HG02623 (cell line): Measurements from ENCODE around the gene GPRIN2.
"Not testable (repeated sequence)": the region's sequence is repeated elsewhere in the genome, so short reads cannot be mapped to it uniquely, and the experiment has no call there.

Experiments used
- ATAC-seq: cut with Tn5 transposase; IDR thresholded peaks from one replicate; pipeline ENCODE4 v1.9.1; 2021; ENCODE audit warnings: moderate library complexity; ENCODE audit not compliant: unreplicated experiment

GPRIN2 gene

GRCh38 chr10:46523119-46523961 lies 33.1 kb downstream of the GPRIN2 start:
- ATAC-seq: no peak

- ATAC-seq: no peak
Measured at GRCh38 chr10:46522295-46523118, 34.0 kb downstream of the GPRIN2 start.

- no peak for ATAC-seq
Measured at GRCh38 chr10:46520941-46521340, 35.5 kb downstream of the GPRIN2 start.

- no peak for ATAC-seq
Measured at GRCh38 chr10:46520381-46520780, 36.1 kb downstream of the GPRIN2 start.

- no peak for ATAC-seq
Measured at GRCh38 chr10:46518028-46518725, 38.3 kb downstream of the GPRIN2 start.

- no peak for ATAC-seq
Measured at GRCh38 chr10:46517541-46517940, 38.9 kb downstream of the GPRIN2 start.

- no peak for ATAC-seq
Measured at GRCh38 chr10:46516660-46517416, 39.6 kb downstream of the GPRIN2 start.

GRCh38 chr10:46515793-46516192 lies 40.7 kb downstream of the GPRIN2 start:
- no peak for ATAC-seq

- ATAC-seq: no peak
Measured at GRCh38 chr10:46515366-46515765, 41.1 kb downstream of the GPRIN2 start.

- no peak for ATAC-seq
Measured at GRCh38 chr10:46514899-46515298, 41.6 kb downstream of the GPRIN2 start.

- no peak for ATAC-seq
Measured at GRCh38 chr10:46514431-46514861, 42.0 kb downstream of the GPRIN2 start.

- not testable (repeated sequence) for ATAC-seq
Measured at GRCh38 chr10:46513333-46513732, 43.1 kb downstream of the GPRIN2 start.

- ATAC-seq: not testable (repeated sequence)
Measured at GRCh38 chr10:46512725-46513124, 43.7 kb downstream of the GPRIN2 start.

- not testable (repeated sequence) for ATAC-seq
Measured at GRCh38 chr10:46512002-46512401, 44.5 kb downstream of the GPRIN2 start.
